NCI-H146 treated with DMSO at 0.1 percent for 48 hours (cell line): ENCODE data around the gene IQCH.
A peak's percentile ranks its signal among the peaks of the same experiment; 100 is the strongest.
"Not testable (repeated sequence)": the region's sequence is repeated elsewhere in the genome, so short reads cannot be mapped to it uniquely, and the experiment has no call there.

Source experiments
- DNase-seq: peaks from one replicate; lab custom pipeline; 2025; ENCODE audit not compliant: unreplicated experiment; lab: John Stamatoyannopoulos, UW

IQCH gene

GRCh38 chr15:67433495-67434099 lies 179.0 kb downstream of the IQCH start:
- DNase-seq = no peak

- not testable (repeated sequence) for DNase-seq
Measured at GRCh38 chr15:67436351-67437250, 182.0 kb downstream of the IQCH start.

- DNase-seq = no peak
Measured at GRCh38 chr15:67444100-67444499, 189.5 kb downstream of the IQCH start.

GRCh38 chr15:67446449-67446848 lies 191.9 kb downstream of the IQCH start:
- DNase-seq = no peak

GRCh38 chr15:67448372-67448771 lies 193.8 kb downstream of the IQCH start:
- not testable (repeated sequence) for DNase-seq

GRCh38 chr15:67453703-67454102 lies 199.1 kb downstream of the IQCH start:
- not testable (repeated sequence) for DNase-seq

- peak; percentile 43 for DNase-seq
Measured at GRCh38 chr15:67456677-67457529, 202.3 kb downstream of the IQCH start.

- no peak for DNase-seq
Measured at GRCh38 chr15:67458331-67459029, 203.9 kb downstream of the IQCH start.

GRCh38 chr15:67460521-67460920 lies 205.9 kb downstream of the IQCH start:
- DNase-seq = no peak

- no peak for DNase-seq
Measured at GRCh38 chr15:67461735-67462134, 207.1 kb downstream of the IQCH start.

- no peak for DNase-seq
Measured at GRCh38 chr15:67462875-67463274, 208.3 kb downstream of the IQCH start.

- DNase-seq = no peak
Measured at GRCh38 chr15:67463488-67463887, 208.9 kb downstream of the IQCH start.

GRCh38 chr15:67465196-67465952 lies 210.8 kb downstream of the IQCH start:
- DNase-seq = no peak

- no peak for DNase-seq
Measured at GRCh38 chr15:67468416-67468815, 213.8 kb downstream of the IQCH start.

- DNase-seq = no peak
Measured at GRCh38 chr15:67469680-67470079, 215.1 kb downstream of the IQCH start.

GRCh38 chr15:67472957-67473356 lies 218.4 kb downstream of the IQCH start:
- DNase-seq = no peak

- DNase-seq = no peak
Measured at GRCh38 chr15:67474405-67475110, 220.0 kb downstream of the IQCH start.

- DNase-seq = no peak
Measured at GRCh38 chr15:67479781-67480505, 225.4 kb downstream of the IQCH start.

GRCh38 chr15:67480741-67481140 lies 226.2 kb downstream of the IQCH start:
- no peak for DNase-seq
